SH-SY5Y (cell line): ENCODE results near the gene ADARB2.

Source experiments
- GATA2 ChIP-seq: IDR thresholded peaks from 2 replicates; pipeline ENCODE4 v1.6.1; 2011; ENCODE audit warnings: mild to moderate bottlenecking, low read depth, low read length
- GATA3 ChIP-seq: IDR thresholded peaks from 2 replicates; pipeline ENCODE4 v1.6.1; 2011; ENCODE audit warnings: low read depth, mild to moderate bottlenecking, low read length, moderate library complexity

ADARB2 gene

GRCh38 chr10:1624240-1624639 lies 113.1 kb downstream of the ADARB2 start:
- TF ChIP-seq GATA2 (no peak), GATA3 (no peak)

GRCh38 chr10:1620803-1621202 lies 116.5 kb downstream of the ADARB2 start:
- TF ChIP-seq GATA3 (no peak), GATA2 (no peak)

GRCh38 chr10:1615186-1615954 lies 122.0 kb downstream of the ADARB2 start:
- TF ChIP-seq GATA2 (no peak), GATA3 (no peak)

- TF ChIP-seq GATA3 = no peak
- no peak for TF ChIP-seq GATA2
These were observed 123.8 kb downstream of the ADARB2 start for GRCh38 chr10:1613511-1613910.

GRCh38 chr10:1612908-1613307 lies 124.4 kb downstream of the ADARB2 start:
- no peak for TF ChIP-seq GATA3

GRCh38 chr10:1611936-1612550 lies 125.3 kb downstream of the ADARB2 start:
- TF ChIP-seq GATA3 = no peak
- no peak for TF ChIP-seq GATA2

GRCh38 chr10:1610986-1611770 lies 126.1 kb downstream of the ADARB2 start:
- TF ChIP-seq GATA3 = no peak
- no peak for TF ChIP-seq GATA2

GRCh38 chr10:1609648-1609970 lies 127.7 kb downstream of the ADARB2 start:
- TF ChIP-seq GATA3 = no peak
- TF ChIP-seq GATA2 = no peak

GRCh38 chr10:1608851-1609647 lies 128.3 kb downstream of the ADARB2 start:
- TF ChIP-seq GATA3 (no peak), GATA2 (no peak)

GRCh38 chr10:1608408-1608807 lies 128.9 kb downstream of the ADARB2 start:
- no peak for TF ChIP-seq GATA3
- no peak for TF ChIP-seq GATA2

GRCh38 chr10:1607466-1607865 lies 129.9 kb downstream of the ADARB2 start:
- TF ChIP-seq GATA3 = no peak
- TF ChIP-seq GATA2 = no peak

- TF ChIP-seq GATA3 (no peak), GATA2 (no peak)
These were observed 131.1 kb downstream of the ADARB2 start for GRCh38 chr10:1605999-1606940.

- TF ChIP-seq GATA2 (no peak), GATA3 (no peak)
These were observed 132.2 kb downstream of the ADARB2 start for GRCh38 chr10:1605121-1605520.

- no peak for TF ChIP-seq GATA2
- TF ChIP-seq GATA3 = no peak
These were observed 133.1 kb downstream of the ADARB2 start for GRCh38 chr10:1604246-1604645.
